ENCODE measurements around the gene NMNAT2.

DNA sequence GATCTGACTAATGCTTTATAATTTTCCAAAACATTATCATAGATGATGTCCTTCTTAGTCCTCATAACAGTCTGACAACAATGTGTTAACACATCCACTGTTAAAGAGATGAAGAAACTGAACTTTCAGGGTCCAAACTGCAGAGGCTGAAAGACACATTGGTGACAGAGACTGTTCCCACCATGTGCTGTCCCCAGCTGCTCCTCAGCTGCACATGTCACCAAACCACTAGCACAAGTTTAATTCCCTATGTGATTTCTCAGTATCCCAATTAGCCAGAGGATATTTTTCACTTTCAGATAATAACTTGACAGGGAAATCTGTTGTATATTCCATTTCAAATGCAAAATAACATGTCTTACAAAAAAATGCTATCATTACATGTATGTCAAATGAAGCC, 207.5 kb downstream of the NMNAT2 start:
- no peak for TF ChIP-seq POLR2A (IDR thresholded peaks at IDR 0.05)
- TF ChIP-seq, protein P1, sequence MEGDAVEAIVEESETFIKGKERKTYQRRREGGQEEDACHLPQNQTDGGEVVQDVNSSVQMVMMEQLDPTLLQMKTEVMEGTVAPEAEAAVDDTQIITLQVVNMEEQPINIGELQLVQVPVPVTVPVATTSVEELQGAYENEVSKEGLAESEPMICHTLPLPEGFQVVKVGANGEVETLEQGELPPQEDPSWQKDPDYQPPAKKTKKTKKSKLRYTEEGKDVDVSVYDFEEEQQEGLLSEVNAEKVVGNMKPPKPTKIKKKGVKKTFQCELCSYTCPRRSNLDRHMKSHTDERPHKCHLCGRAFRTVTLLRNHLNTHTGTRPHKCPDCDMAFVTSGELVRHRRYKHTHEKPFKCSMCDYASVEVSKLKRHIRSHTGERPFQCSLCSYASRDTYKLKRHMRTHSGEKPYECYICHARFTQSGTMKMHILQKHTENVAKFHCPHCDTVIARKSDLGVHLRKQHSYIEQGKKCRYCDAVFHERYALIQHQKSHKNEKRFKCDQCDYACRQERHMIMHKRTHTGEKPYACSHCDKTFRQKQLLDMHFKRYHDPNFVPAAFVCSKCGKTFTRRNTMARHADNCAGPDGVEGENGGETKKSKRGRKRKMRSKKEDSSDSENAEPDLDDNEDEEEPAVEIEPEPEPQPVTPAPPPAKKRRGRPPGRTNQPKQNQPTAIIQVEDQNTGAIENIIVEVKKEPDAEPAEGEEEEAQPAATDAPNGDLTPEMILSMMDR (IDR thresholded peaks at IDR 0.05 in 4 of 5, conservative IDR thresholded peaks at IDR 0.05 in 1 of 5): no peak
